Esophagus squamous epithelium (tissue), 5 donors: ENCODE data around the gene SYDE1. TPM values are rescaled to one million over a fixed set of nuclear protein-coding genes. Genes with fewer than 3 reads are reported as not detected.

Experiments
- DNase-seq: peaks from one replicate; lab custom pipeline; 2025; lab: John Stamatoyannopoulos, UW
- H3K27ac ChIP-seq, 4 donors: fragments of 200-600 bp; sonication (generic); one replicate each; pipeline ENCODE4 v1.5.1; 2016 to 2019; ENCODE audit warnings: mild to moderate bottlenecking in 1 of 4
- H3K27me3 ChIP-seq, 4 donors: fragments of 200-600 bp; sonication (generic); 1 replicate in 3 of 4; 2 replicates in 1 of 4; pipeline versions ENCODE4 v1.5.1 to v1.6.0; 2017 to 2021; ENCODE audit warnings: antibody characterized with exemption in 1 of 4
- H3K36me3 ChIP-seq, 3 donors: fragments of 200-600 bp; sonication (generic); one replicate each; pipeline ENCODE4 v1.5.1; 2016 to 2019
- H3K4me1 ChIP-seq, 3 donors: fragments of 200-600 bp; sonication (generic); one replicate each; pipeline ENCODE4 v1.5.1; 2017 to 2019
- H3K4me3 ChIP-seq, 4 donors: fragments of 200-600 bp; sonication (generic); 1 replicate in 3 of 4; 2 replicates in 1 of 4; pipeline ENCODE4 v1.5.1; 2016 to 2019; ENCODE audit warnings: mild to moderate bottlenecking in 2 of 4, moderate library complexity in 1 of 4
- H3K9me3 ChIP-seq, 3 donors: fragments of 200-600 bp; sonication (generic); one replicate each; pipeline ENCODE4 v1.5.1; 2016 to 2019
- CTCF ChIP-seq, 6 experiments: fragments of 450-650 bp in 4 of 6; fragments of 200-600 bp in 2 of 6; sonication (generic) in 2 of 6; IDR thresholded peaks; one replicate each; pipeline ENCODE4 v1.5.1; 2016 to 2019; ENCODE audit warnings: antibody characterized with exemption in 6 of 6, mild to moderate bottlenecking in 4 of 6, moderate library complexity in 4 of 6
- POLR2A ChIP-seq, 4 donors: fragments of 450-650 bp; IDR thresholded peaks; one replicate each; pipeline ENCODE4 v1.6.1; 2017; ENCODE audit warnings: antibody characterized with exemption in 4 of 4, mild to moderate bottlenecking in 4 of 4, moderate library complexity in 3 of 4
- WGBS, 2 donors: methylation state at CpG; one replicate each; pipeline ENCODE4 v1.1.5; 2018; 5-methylcytosine and 5-hydroxymethylcytosine counted together
- intact Hi-C: fragments of 100-400 bp; cut with DNase I; formaldehyde crosslinking; loops from one replicate; pipeline ENCODE4 v1.15.0; 2022
- total RNA-seq, 4 donors: library from RNA; depleted of rRNA; stranded (reverse); fragments of >200 nt; gene quantifications; one replicate each; pipeline ENCODE4 v1.1.0, GENCODE V29; 2016
- donor health status: DM: yes; HTN: yes; CAD: no.

The SYDE1 gene
- total RNA-seq, 4 donors from 2014 or later: 1.4 to 10.3 (median 4.6) TPM

GRCh38 chr19:15111758-15112157 is 4.6 kb downstream of the SYDE1 start:
- Histone ChIP-seq H3K27ac (no peak overlapping the region), H3K9me3 (no peaks in the 10 kb centered on the region), H3K36me3 (peaks cover 15 to 78% (median 25%) of the 10 kb centered on the region in 3 donors), H3K4me3 (no peak overlapping the region), H3K4me1 (peaks cover 3 to 39% (median 15%) of the 10 kb centered on the region in 3 donors), H3K27me3 (peaks cover 0 to 8% (median 0%) of the 10 kb centered on the region in 4 donors)
- TF ChIP-seq POLR2A (IDR thresholded peaks at IDR 0.05): no peak
- 90 to 100% methylated on average over 1 of the region's 1 CpG for WGBS, 2 donors
- intact Hi-C loops: no loop called here
- DNase-seq: no peak

GRCh38 chr19:15112385-15112784 is 5.2 kb downstream of the SYDE1 start:
- Histone ChIP-seq H3K27me3 (peaks cover 0 to 7% (median 0%) of the 10 kb centered on the region in 4 donors), H3K9me3 (no peaks in the 10 kb centered on the region), H3K4me3 (no peak overlapping the region), H3K4me1 (peaks cover 0 to 34% (median 15%) of the 10 kb centered on the region in 3 donors), H3K36me3 (peaks cover 20 to 84% (median 32%) of the 10 kb centered on the region in 3 donors), H3K27ac (no peak overlapping the region)
- 68 to 82% methylated on average over 2 to 4 of the region's 11 CpGs for WGBS, 2 donors
- intact Hi-C loops: no loop called here
- no peak for DNase-seq
- TF ChIP-seq POLR2A (IDR thresholded peaks at IDR 0.05) (no peak), CTCF (IDR thresholded peaks at IDR 0.05) (peak in 2 of 6 experiments; percentile 8 to 24)

GRCh38 chr19:15113245-15114152 is 6.3 kb downstream of the SYDE1 start:
- Histone ChIP-seq H3K27me3 (no peaks in the 10 kb centered on the region), H3K36me3 (peaks cover 20 to 96% (median 38%) of the 10 kb centered on the region in 3 donors), H3K9me3 (no peaks in the 10 kb centered on the region), H3K4me3 (no peak overlapping the region), H3K4me1 (peaks cover 0 to 27% (median 7%) of the 10 kb centered on the region in 3 donors), H3K27ac (peak overlapping the region in 1 of 4 donors; percentile 55)
- no peak for DNase-seq
- TF ChIP-seq POLR2A (IDR thresholded peaks at IDR 0.05) (no peak), CTCF (IDR thresholded peaks at IDR 0.05) (no peak)
- WGBS, 2 donors: 96 to 97% methylated on average over 7 to 17 of the region's 58 CpGs
- intact Hi-C loops: no loop called here

- TF ChIP-seq CTCF (IDR thresholded peaks at IDR 0.05): no peak
- TF ChIP-seq POLR2A (IDR thresholded peaks at IDR 0.05): no peak
- Histone ChIP-seq H3K27ac (peak overlapping the region in 2 of 4 donors; percentile 13 to 55), H3K9me3 (no peaks in the 10 kb centered on the region), H3K36me3 (peaks cover 25 to 100% (median 44%) of the 10 kb centered on the region in 3 donors), H3K27me3 (no peaks in the 10 kb centered on the region), H3K4me3 (no peak overlapping the region), H3K4me1 (peaks cover 0 to 22% (median 3%) of the 10 kb centered on the region in 3 donors)
- no peak for DNase-seq
- intact Hi-C loops: no loop called here
- 67 to 71% methylated on average over 3 to 4 of the region's 7 CpGs for WGBS, 2 donors
Measured at GRCh38 chr19:15114153-15114540, 6.9 kb downstream of the SYDE1 start.

GRCh38 chr19:15115080-15115479 is 7.9 kb downstream of the SYDE1 start:
- peaks cover 31 to 100% (median 52%) of the 10 kb centered on the region in 3 donors for H3K36me3 ChIP-seq

More at GRCh38 chr19:15115080-15115479, 7.9 kb downstream of the SYDE1 start:
- DNase-seq: no peak
- TF ChIP-seq POLR2A (IDR thresholded peaks at IDR 0.05): no peak
- TF ChIP-seq CTCF (IDR thresholded peaks at IDR 0.05): no peak
- Histone ChIP-seq H3K27ac (peak overlapping the region; percentile 14 to 55 (median 30)), H3K27me3 (no peaks in the 10 kb centered on the region), H3K9me3 (no peaks in the 10 kb centered on the region), H3K4me1 (peaks cover 0 to 20% (median 3%) of the 10 kb centered on the region in 3 donors), H3K4me3 (no peak overlapping the region)
- intact Hi-C loops: no loop called here
- WGBS, 2 donors: 28 to 60% methylated on average over 1 to 8 of the region's 13 CpGs
